ENCODE measurements around the gene JMJD6. TPM values are rescaled to one million over a fixed set of nuclear protein-coding genes. Genes with fewer than 3 reads are reported as not detected.

JMJD6 gene
- total and polyA plus RNA-seq, 2 of the 8 experiments (the other 6 are each of a cell fraction or from before 2014, with no cell fraction given): 8.6 to 18.6 TPM

DNA sequence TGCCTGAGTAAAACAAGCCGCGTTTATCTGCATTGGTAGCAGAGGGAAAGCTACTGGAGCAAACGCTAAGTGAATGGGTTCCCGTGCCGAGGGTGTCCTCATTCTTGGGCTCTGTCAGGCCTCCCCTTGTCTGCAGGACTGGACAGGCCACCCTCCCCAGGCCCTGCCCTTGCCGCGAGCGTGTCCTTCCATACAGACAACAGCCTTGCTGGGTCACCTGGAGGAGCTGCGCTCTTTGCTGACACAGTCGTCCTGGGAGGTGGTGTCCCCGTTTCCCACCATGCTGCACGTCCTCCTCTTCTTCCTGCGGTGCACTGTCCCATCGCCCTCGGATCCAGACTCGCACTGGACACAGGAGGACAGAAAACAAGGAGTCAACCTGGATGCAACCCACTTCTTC lies 7.9 kb downstream of the JMJD6 start (continued):
- TF ChIP-seq KDM4A (IDR thresholded peaks at IDR 0.05; ENCODE audit: low read depth, low read length, severe bottlenecking) (no peak), SIRT6 (IDR thresholded peaks at IDR 0.05; ENCODE audit: low read length) (no peak), POLR2AphosphoS5 (IDR thresholded peaks at IDR 0.05; ENCODE audit: low read depth, low read length) (no peak)
- TF ChIP-seq, protein P1, sequence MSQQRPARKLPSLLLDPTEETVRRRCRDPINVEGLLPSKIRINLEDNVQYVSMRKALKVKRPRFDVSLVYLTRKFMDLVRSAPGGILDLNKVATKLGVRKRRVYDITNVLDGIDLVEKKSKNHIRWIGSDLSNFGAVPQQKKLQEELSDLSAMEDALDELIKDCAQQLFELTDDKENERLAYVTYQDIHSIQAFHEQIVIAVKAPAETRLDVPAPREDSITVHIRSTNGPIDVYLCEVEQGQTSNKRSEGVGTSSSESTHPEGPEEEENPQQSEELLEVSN (IDR thresholded peaks at IDR 0.05): no peak
- TF ChIP-seq, protein P2, sequence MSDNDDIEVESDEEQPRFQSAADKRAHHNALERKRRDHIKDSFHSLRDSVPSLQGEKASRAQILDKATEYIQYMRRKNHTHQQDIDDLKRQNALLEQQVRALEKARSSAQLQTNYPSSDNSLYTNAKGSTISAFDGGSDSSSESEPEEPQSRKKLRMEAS (IDR thresholded peaks at IDR 0.05): no peak

All from H1 (cell line).